Panc1 (cell line): ENCODE data around the gene CCDC18. TPM values are rescaled to one million over a fixed set of nuclear protein-coding genes. Genes with fewer than 3 reads are reported as not detected.

ENCODE experiments used
- ATAC-seq: fragments of 200-7000 bp; cut with Tn5 transposase; 2 replicates; pipeline ENCODE4 v1.9.1; 2020; ENCODE audit warnings: mild to moderate bottlenecking, moderate library complexity
- BruUV-seq: library from RNA; stranded (reverse); fragments of 400-500 nt; replicated peaks from 2 replicates; lab custom pipeline; 2021; lab: Mats Ljungman, UMichigan
- CTCF ChIA-PET: fragments of 300-600 bp; sonication (Branson Sonifier 250); formaldehyde crosslinking; loops from one replicate; lab custom pipeline; 2022; ENCODE audit warnings: antibody characterized with exemption; lab: Charles Lee
- POLR2A ChIA-PET: fragments of 300-600 bp; sonication (Branson Sonifier 250); formaldehyde crosslinking; loops from one replicate; lab custom pipeline; 2022; ENCODE audit warnings: antibody characterized with exemption; lab: Charles Lee
- DNase-seq: peaks from one replicate; pipeline ENCODE4 v3.0.0-alpha.2; 2010; ENCODE audit warnings: low read depth, low spot score
- H3K27ac ChIP-seq: 2 replicates; pipeline ENCODE4 v1.5.1; 2011; ENCODE audit warnings: mild to moderate bottlenecking, low read length, inconsistent platforms
- H3K27me3 ChIP-seq: fragments of 200-500 bp; sonication (Bioruptor generic); 2 replicates; pipeline ENCODE4 v1.6.0; 2014; ENCODE audit warnings: low read length, inconsistent platforms; ENCODE audit not compliant: control insufficient read depth, insufficient read depth
- H3K36me3 ChIP-seq: fragments of 200-500 bp; sonication (Bioruptor generic); 2 replicates; pipeline ENCODE4 v1.5.1; 2014; ENCODE audit warnings: inconsistent platforms, mild to moderate bottlenecking, low read length, moderate library complexity; ENCODE audit not compliant: control insufficient read depth, insufficient read depth
- H3K4me1 ChIP-seq: 2 replicates; pipeline ENCODE4 v1.5.1; 2011; ENCODE audit warnings: inconsistent platforms, mild to moderate bottlenecking, low read length, moderate library complexity; ENCODE audit not compliant: control insufficient read depth, insufficient read depth
- H3K4me3 ChIP-seq, 2 experiments: 2 replicates each; pipeline ENCODE4 v1.5.1; 2011 to 2012; ENCODE audit warnings: low read depth in 2 of 2, low read length in 2 of 2, mild to moderate bottlenecking in 2 of 2, inconsistent platforms in 1 of 2, moderate library complexity in 1 of 2
- H3K9me3 ChIP-seq: fragments of 200-500 bp; sonication (Bioruptor generic); 2 replicates; pipeline ENCODE4 v1.5.1; 2014; ENCODE audit warnings: low read depth, mild to moderate bottlenecking, inconsistent platforms, low read length, moderate library complexity; ENCODE audit not compliant: control insufficient read depth, insufficient read depth
- CTCF ChIP-seq: fragments of 450-650 bp; IDR thresholded peaks from 2 replicates; pipeline ENCODE4 v1.5.1; 2017; ENCODE audit warnings: mild to moderate bottlenecking
- POLR2AphosphoS5 ChIP-seq: IDR thresholded peaks from 2 replicates; pipeline ENCODE4 v1.6.1; 2012; ENCODE audit warnings: mild to moderate bottlenecking, low read depth, low read length, moderate library complexity
- REST ChIP-seq, 2 experiments: IDR thresholded peaks; 2 replicates each; pipeline ENCODE4 v1.6.1; 2011 to 2012; ENCODE audit warnings: low read depth in 2 of 2, control low read depth in 1 of 2, low read length in 1 of 2, mild to moderate bottlenecking in 1 of 2, moderate library complexity in 1 of 2; ENCODE audit not compliant: insufficient read depth in 1 of 2
- SIN3A ChIP-seq: IDR thresholded peaks from 2 replicates; pipeline ENCODE4 v1.6.1; 2012; ENCODE audit warnings: low read depth, mild to moderate bottlenecking, low read length, moderate library complexity, borderline replicate concordance; ENCODE audit not compliant: insufficient read depth
- TCF7L2 ChIP-seq: IDR thresholded peaks from 2 replicates; pipeline ENCODE4 v1.6.1; 2011; ENCODE audit warnings: mild to moderate bottlenecking, low read depth, low read length, inconsistent platforms
- in situ Hi-C: cut with HindIII; loops from 2 replicates; pipeline ENCODE4 v1.10.0; 2016; ENCODE audit warnings: low sequenced_read_pairs, low pct_unique_long_range_greater_than_20kb
- intact Hi-C: fragments of 100-400 bp; cut with micrococcal nuclease; formaldehyde crosslinking; loops from one replicate; pipeline ENCODE4 v1.10.0; 2022; ENCODE audit not compliant: unreplicated experiment
- total RNA-seq: library from RNA; stranded (reverse); gene quantifications from one replicate; pipeline ENCODE4 v1.2.1, GENCODE V29; 2021; ENCODE audit not compliant: unreplicated experiment

CCDC18 gene
- total RNA-seq, 1 experiment from 2014 or later, result 11.6 TPM

- Histone ChIP-seq H3K4me3 (no peak overlapping the region), H3K27me3 (no peaks in the 10 kb centered on the region), H3K4me1 (no peaks in the 10 kb centered on the region; the same call in 1 of the 2 replicates), H3K36me3 (peaks cover 16% of the 10 kb centered on the region; the same call in 1 of the 2 replicates), H3K27ac (no peak overlapping the region), H3K9me3 (no peaks in the 10 kb centered on the region)
- no peak for DNase-seq
- ChIA-PET POLR2A (no interaction called here), CTCF (no interaction called here)
- intact Hi-C loops (no loop called here), in situ Hi-C loops (no loop called here)
- TF ChIP-seq POLR2AphosphoS5, result no peak
- BruUV-seq, result no TSS peak
- no peak for ATAC-seq
These were observed 44.1 kb upstream of the CCDC18 start for GRCh38 chr1:93136445-93136844.

GRCh38 chr1:93137604-93138292 lies 42.8 kb upstream of the CCDC18 start:
- H3K36me3 ChIP-seq, result peaks cover 16% of the 10 kb centered on the region; the same call in 1 of the 2 replicates
- BruUV-seq, result no TSS peak
- in situ Hi-C loops, result no loop called here
- DNase-seq (no peak), ATAC-seq (no peak)
- H3K4me3 ChIP-seq, result no peak overlapping the region
- ChIA-PET POLR2A (no interaction called here), CTCF (no interaction called here)
- no peak for TF ChIP-seq TCF7L2
- no peak for TF ChIP-seq SIN3A
- no peak for TF ChIP-seq CTCF
- no peak for TF ChIP-seq POLR2AphosphoS5
- TF ChIP-seq REST (IDR thresholded peaks at IDR 0.05; ENCODE audit: insufficient read depth in 1 of 2, low read depth in 2 of 2, low read length in 1 of 2), result no peak
- H3K27ac ChIP-seq, result no peak overlapping the region
- H3K4me1 ChIP-seq, result no peaks in the 10 kb centered on the region; the same call in 1 of the 2 replicates
- no peaks in the 10 kb centered on the region for H3K9me3 ChIP-seq
- intact Hi-C loops, result no loop called here
- H3K27me3 ChIP-seq, result no peaks in the 10 kb centered on the region

- ChIA-PET POLR2A (no interaction called here), CTCF (no interaction called here)
- H3K27ac ChIP-seq, result no peak overlapping the region
- no peak for TF ChIP-seq SIN3A
- TF ChIP-seq POLR2AphosphoS5, result no peak
- no peak for TF ChIP-seq REST (IDR thresholded peaks at IDR 0.05; ENCODE audit: insufficient read depth in 1 of 2, low read depth in 2 of 2, low read length in 1 of 2)
- TF ChIP-seq TCF7L2, result no peak
- no peak for TF ChIP-seq CTCF
- BruUV-seq, result no TSS peak
- no peaks in the 10 kb centered on the region; the same call in 1 of the 2 replicates for H3K4me1 ChIP-seq
- intact Hi-C loops, result no loop called here
- no peak overlapping the region for H3K4me3 ChIP-seq
- H3K27me3 ChIP-seq, result no peaks in the 10 kb centered on the region
- in situ Hi-C loops, result no loop called here
- DNase-seq (no peak), ATAC-seq (no peak)
- H3K9me3 ChIP-seq, result no peaks in the 10 kb centered on the region
- peaks cover 16% of the 10 kb centered on the region; the same call in 1 of the 2 replicates for H3K36me3 ChIP-seq
These were observed 40.4 kb upstream of the CCDC18 start for GRCh38 chr1:93140106-93140505.
